ENCODE data around the gene TGM3.

Gene TGM3, protein sequence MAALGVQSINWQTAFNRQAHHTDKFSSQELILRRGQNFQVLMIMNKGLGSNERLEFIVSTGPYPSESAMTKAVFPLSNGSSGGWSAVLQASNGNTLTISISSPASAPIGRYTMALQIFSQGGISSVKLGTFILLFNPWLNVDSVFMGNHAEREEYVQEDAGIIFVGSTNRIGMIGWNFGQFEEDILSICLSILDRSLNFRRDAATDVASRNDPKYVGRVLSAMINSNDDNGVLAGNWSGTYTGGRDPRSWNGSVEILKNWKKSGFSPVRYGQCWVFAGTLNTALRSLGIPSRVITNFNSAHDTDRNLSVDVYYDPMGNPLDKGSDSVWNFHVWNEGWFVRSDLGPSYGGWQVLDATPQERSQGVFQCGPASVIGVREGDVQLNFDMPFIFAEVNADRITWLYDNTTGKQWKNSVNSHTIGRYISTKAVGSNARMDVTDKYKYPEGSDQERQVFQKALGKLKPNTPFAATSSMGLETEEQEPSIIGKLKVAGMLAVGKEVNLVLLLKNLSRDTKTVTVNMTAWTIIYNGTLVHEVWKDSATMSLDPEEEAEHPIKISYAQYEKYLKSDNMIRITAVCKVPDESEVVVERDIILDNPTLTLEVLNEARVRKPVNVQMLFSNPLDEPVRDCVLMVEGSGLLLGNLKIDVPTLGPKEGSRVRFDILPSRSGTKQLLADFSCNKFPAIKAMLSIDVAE

DNA sequence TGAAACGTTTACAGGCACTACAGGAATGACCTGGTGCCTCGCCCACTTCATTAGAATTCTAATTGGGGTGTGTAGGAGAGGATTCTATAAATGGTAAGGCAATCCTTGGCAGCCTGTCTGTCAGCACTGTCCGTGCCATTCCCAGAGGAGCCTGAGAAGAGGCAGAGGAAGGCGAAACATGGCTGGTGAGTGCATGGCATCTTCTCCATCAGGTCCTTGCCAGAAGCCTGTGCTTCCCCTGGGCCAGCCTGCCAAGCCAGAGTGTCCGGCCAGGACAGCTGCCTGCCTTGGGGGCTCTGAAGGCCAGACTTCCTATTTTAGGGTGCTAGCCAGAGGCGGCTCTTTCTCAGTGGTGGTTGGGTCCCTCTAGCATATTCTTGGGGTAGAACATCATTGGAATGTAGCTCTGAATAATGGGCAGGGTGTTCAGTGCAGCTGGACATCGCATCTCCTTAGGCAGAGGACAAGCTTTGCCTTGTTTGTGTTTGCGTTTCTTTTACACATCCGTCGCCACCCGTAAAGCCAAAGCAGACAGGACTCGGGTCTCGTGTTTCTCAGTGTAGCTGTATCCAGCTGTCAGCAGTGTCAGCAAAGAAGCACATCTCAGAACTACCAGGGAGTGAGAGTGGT is at the start of gene TGM3:
TGM3 (plus strand) TSS at position 116 of the 630 bp plus-strand sequence; CDS start at position 179, 63 bp downstream.
- no peak within 1 kb of the TSS for H3K4me3 ChIP-seq (ENCODE audit: low read depth, low read length)
- no peak within 1 kb of the TSS for H3K9ac ChIP-seq (ENCODE audit: low read depth, low read length)
- no peaks in the 10 kb centered on the region for H3K27me3 ChIP-seq (ENCODE audit: control insufficient read depth, insufficient read depth, low read length)
- peaks cover 8% of the 10 kb centered on the region for H3K4me1 ChIP-seq (ENCODE audit: control insufficient read depth, insufficient read depth, low read length)
- no peaks in the 10 kb centered on the region for H3K9me3 ChIP-seq (ENCODE audit: control insufficient read depth, insufficient read depth, low read length)
- H3K36me3 ChIP-seq (ENCODE audit: control insufficient read depth, insufficient read depth, low read length): no peaks in the 10 kb centered on the region

DNA sequence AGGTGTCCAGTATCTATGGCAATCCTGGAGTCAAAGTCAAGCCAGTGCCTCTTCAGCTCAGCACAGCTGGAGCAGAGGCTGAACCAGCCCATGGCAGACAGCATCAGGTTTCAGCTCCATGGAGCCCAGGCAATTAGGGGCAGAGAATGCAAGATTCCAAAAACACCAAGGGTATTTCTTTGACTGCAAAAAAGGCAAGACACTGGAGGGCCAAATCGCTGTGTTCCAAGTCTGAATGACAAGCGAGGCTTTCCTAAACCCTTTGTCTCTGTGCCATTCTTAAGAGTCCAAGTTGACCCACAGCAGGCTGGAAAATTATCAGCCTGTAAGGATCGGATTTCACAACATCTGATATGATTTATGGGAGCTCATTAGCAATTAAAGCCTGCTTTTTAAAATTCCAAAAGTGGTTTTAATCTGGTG is 49.7 kb upstream of the TGM3 start:
- Histone ChIP-seq H3K27me3 (ENCODE audit: control insufficient read depth, insufficient read depth, low read length) (no peaks in the 10 kb centered on the region), H3K36me3 (ENCODE audit: control insufficient read depth, insufficient read depth, low read length) (no peaks in the 10 kb centered on the region), H3K4me3 (ENCODE audit: low read depth, low read length) (no peak overlapping the region), H3K4me1 (ENCODE audit: control insufficient read depth, insufficient read depth, low read length) (peaks cover 21% of the 10 kb centered on the region), H3K9me3 (ENCODE audit: control insufficient read depth, insufficient read depth, low read length) (no peaks in the 10 kb centered on the region), H3K9ac (ENCODE audit: low read depth, low read length) (no peak overlapping the region)

GRCh38 chr20:2248837-2249236 is 47.0 kb upstream of the TGM3 start:
- no peaks in the 10 kb centered on the region for H3K27me3 ChIP-seq (ENCODE audit: control insufficient read depth, insufficient read depth, low read length)
- H3K9ac ChIP-seq (ENCODE audit: low read depth, low read length): no peak overlapping the region
- H3K36me3 ChIP-seq (ENCODE audit: control insufficient read depth, insufficient read depth, low read length): no peaks in the 10 kb centered on the region
- peaks cover 28% of the 10 kb centered on the region for H3K4me1 ChIP-seq (ENCODE audit: control insufficient read depth, insufficient read depth, low read length)
- no peaks in the 10 kb centered on the region for H3K9me3 ChIP-seq (ENCODE audit: control insufficient read depth, insufficient read depth, low read length)
- H3K4me3 ChIP-seq (ENCODE audit: low read depth, low read length): no peak overlapping the region

DNA sequence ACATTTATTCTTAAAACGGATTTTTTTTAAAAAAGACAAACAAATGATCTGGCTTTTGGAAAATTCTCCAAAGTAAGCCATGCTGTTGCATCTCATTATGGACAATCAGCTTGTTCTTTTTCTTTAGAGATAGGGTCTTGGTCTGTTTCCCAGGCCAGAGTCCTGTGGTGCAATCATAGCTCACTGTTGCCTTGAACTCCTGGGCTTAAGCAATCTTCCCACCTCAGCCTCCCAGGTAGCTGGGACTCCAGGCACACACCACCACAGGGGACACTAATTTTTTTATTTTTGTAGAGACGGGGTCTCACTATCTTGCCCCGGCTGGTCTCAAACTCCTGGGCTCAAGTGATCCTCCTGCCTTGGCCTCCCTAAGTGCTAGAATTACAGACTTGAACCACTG is 45.9 kb upstream of the TGM3 start:
- H3K9ac ChIP-seq (ENCODE audit: low read depth, low read length): no peak overlapping the region
- peaks cover 22% of the 10 kb centered on the region for H3K4me1 ChIP-seq (ENCODE audit: control insufficient read depth, insufficient read depth, low read length)
- H3K27me3 ChIP-seq (ENCODE audit: control insufficient read depth, insufficient read depth, low read length): no peaks in the 10 kb centered on the region
- H3K4me3 ChIP-seq (ENCODE audit: low read depth, low read length): no peak overlapping the region
- H3K36me3 ChIP-seq (ENCODE audit: control insufficient read depth, insufficient read depth, low read length): no peaks in the 10 kb centered on the region
- H3K9me3 ChIP-seq (ENCODE audit: control insufficient read depth, insufficient read depth, low read length): no peaks in the 10 kb centered on the region

GRCh38 chr20:2252419-2252997 is 43.3 kb upstream of the TGM3 start:
- Histone ChIP-seq H3K9ac (ENCODE audit: low read depth, low read length) (no peak overlapping the region), H3K4me3 (ENCODE audit: low read depth, low read length) (no peak overlapping the region), H3K27me3 (ENCODE audit: control insufficient read depth, insufficient read depth, low read length) (no peaks in the 10 kb centered on the region), H3K9me3 (ENCODE audit: control insufficient read depth, insufficient read depth, low read length) (no peaks in the 10 kb centered on the region), H3K4me1 (ENCODE audit: control insufficient read depth, insufficient read depth, low read length) (peaks cover 6% of the 10 kb centered on the region), H3K36me3 (ENCODE audit: control insufficient read depth, insufficient read depth, low read length) (no peaks in the 10 kb centered on the region)

DNA sequence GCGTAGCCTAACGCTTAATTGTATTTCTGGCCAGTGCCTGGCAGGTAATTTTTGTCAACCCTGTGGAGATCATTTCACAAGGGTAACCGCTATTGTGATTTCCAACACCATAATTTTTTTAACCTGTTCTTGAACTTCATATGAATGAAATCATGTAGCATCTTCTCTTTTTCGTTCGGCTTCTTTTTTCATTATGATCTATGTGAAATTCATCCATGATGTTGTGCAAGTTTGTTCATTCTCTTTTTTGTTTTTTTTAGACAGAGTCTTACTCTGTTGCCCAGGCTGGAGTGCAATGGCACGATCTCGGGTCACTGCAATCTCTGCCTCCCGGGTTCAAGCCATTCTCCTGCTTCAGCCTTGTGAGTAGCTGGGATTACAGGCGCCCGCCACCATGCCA is 42.5 kb upstream of the TGM3 start:
- no peak overlapping the region for H3K4me3 ChIP-seq (ENCODE audit: low read depth, low read length)
- H3K4me1 ChIP-seq (ENCODE audit: control insufficient read depth, insufficient read depth, low read length): peaks cover 6% of the 10 kb centered on the region
- no peaks in the 10 kb centered on the region for H3K27me3 ChIP-seq (ENCODE audit: control insufficient read depth, insufficient read depth, low read length)
- H3K9me3 ChIP-seq (ENCODE audit: control insufficient read depth, insufficient read depth, low read length): no peaks in the 10 kb centered on the region
- no peak overlapping the region for H3K9ac ChIP-seq (ENCODE audit: low read depth, low read length)
- no peaks in the 10 kb centered on the region for H3K36me3 ChIP-seq (ENCODE audit: control insufficient read depth, insufficient read depth, low read length)

DNA sequence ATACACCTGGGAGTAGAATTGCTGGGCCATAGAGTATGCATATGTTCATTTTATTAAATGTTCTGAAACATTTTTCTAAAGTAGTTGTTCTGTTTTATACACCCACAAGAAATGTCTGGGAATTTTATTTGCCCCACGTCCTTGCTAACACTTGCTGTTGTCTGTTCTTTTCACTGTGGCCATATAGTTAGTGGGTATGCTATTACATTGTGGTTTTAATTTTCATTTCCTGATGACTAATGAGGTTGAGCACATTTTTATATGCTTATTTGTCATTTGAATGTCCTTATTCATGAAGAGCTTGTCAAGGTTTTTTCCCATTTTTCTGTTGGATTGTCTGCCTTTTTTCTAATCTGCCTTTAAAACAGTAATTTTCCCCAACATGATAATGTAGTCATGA is 41.5 kb upstream of the TGM3 start:
- no peak overlapping the region for H3K9ac ChIP-seq (ENCODE audit: low read depth, low read length)
- H3K27me3 ChIP-seq (ENCODE audit: control insufficient read depth, insufficient read depth, low read length): no peaks in the 10 kb centered on the region
- H3K9me3 ChIP-seq (ENCODE audit: control insufficient read depth, insufficient read depth, low read length): no peaks in the 10 kb centered on the region
- peaks cover 6% of the 10 kb centered on the region for H3K4me1 ChIP-seq (ENCODE audit: control insufficient read depth, insufficient read depth, low read length)
- no peaks in the 10 kb centered on the region for H3K36me3 ChIP-seq (ENCODE audit: control insufficient read depth, insufficient read depth, low read length)
- no peak overlapping the region for H3K4me3 ChIP-seq (ENCODE audit: low read depth, low read length)

GRCh38 chr20:2255926-2256531 is 39.8 kb upstream of the TGM3 start:
- no peak overlapping the region for H3K9ac ChIP-seq (ENCODE audit: low read depth, low read length)
- no peaks in the 10 kb centered on the region for H3K9me3 ChIP-seq (ENCODE audit: control insufficient read depth, insufficient read depth, low read length)
- no peak overlapping the region for H3K4me3 ChIP-seq (ENCODE audit: low read depth, low read length)
- peaks cover 6% of the 10 kb centered on the region for H3K4me1 ChIP-seq (ENCODE audit: control insufficient read depth, insufficient read depth, low read length)
- no peaks in the 10 kb centered on the region for H3K36me3 ChIP-seq (ENCODE audit: control insufficient read depth, insufficient read depth, low read length)
- H3K27me3 ChIP-seq (ENCODE audit: control insufficient read depth, insufficient read depth, low read length): no peaks in the 10 kb centered on the region

GRCh38 chr20:2259731-2260130 is 36.1 kb upstream of the TGM3 start:
- Histone ChIP-seq H3K36me3 (ENCODE audit: control insufficient read depth, insufficient read depth, low read length) (no peaks in the 10 kb centered on the region), H3K27me3 (ENCODE audit: control insufficient read depth, insufficient read depth, low read length) (no peaks in the 10 kb centered on the region), H3K4me1 (ENCODE audit: control insufficient read depth, insufficient read depth, low read length) (no peaks in the 10 kb centered on the region), H3K9ac (ENCODE audit: low read depth, low read length) (no peak overlapping the region), H3K9me3 (ENCODE audit: control insufficient read depth, insufficient read depth, low read length) (no peaks in the 10 kb centered on the region), H3K4me3 (ENCODE audit: low read depth, low read length) (no peak overlapping the region)

- Histone ChIP-seq H3K4me1 (ENCODE audit: control insufficient read depth, insufficient read depth, low read length) (no peaks in the 10 kb centered on the region), H3K27me3 (ENCODE audit: control insufficient read depth, insufficient read depth, low read length) (no peaks in the 10 kb centered on the region), H3K4me3 (ENCODE audit: low read depth, low read length) (no peak overlapping the region), H3K9ac (ENCODE audit: low read depth, low read length) (no peak overlapping the region), H3K9me3 (ENCODE audit: control insufficient read depth, insufficient read depth, low read length) (no peaks in the 10 kb centered on the region), H3K36me3 (ENCODE audit: control insufficient read depth, insufficient read depth, low read length) (no peaks in the 10 kb centered on the region)
Measured at GRCh38 chr20:2260250-2260649, 35.6 kb upstream of the TGM3 start.

- Histone ChIP-seq H3K4me1 (ENCODE audit: control insufficient read depth, insufficient read depth, low read length) (no peaks in the 10 kb centered on the region), H3K9ac (ENCODE audit: low read depth, low read length) (no peak overlapping the region), H3K27me3 (ENCODE audit: control insufficient read depth, insufficient read depth, low read length) (no peaks in the 10 kb centered on the region), H3K4me3 (ENCODE audit: low read depth, low read length) (no peak overlapping the region), H3K9me3 (ENCODE audit: control insufficient read depth, insufficient read depth, low read length) (no peaks in the 10 kb centered on the region), H3K36me3 (ENCODE audit: control insufficient read depth, insufficient read depth, low read length) (no peaks in the 10 kb centered on the region)
Measured at GRCh38 chr20:2261046-2261485, 34.7 kb upstream of the TGM3 start.
